Middle frontal gyrus (tissue), 1 donor: ENCODE data around the gene ZP1.
A peak's percentile ranks its signal among the peaks of the same experiment; 100 is the strongest.
"Not testable (repeated sequence)": the region's sequence is repeated elsewhere in the genome, so short reads cannot be mapped to it uniquely, and the experiment has no call there.

ENCODE experiments used
- DNase-seq: peaks from one replicate; pipeline ENCODE4 v3.0.0-alpha.2; 2015; ENCODE audit warnings: low spot score; ENCODE audit errors: extremely low spot score

ZP1 gene

DNA sequence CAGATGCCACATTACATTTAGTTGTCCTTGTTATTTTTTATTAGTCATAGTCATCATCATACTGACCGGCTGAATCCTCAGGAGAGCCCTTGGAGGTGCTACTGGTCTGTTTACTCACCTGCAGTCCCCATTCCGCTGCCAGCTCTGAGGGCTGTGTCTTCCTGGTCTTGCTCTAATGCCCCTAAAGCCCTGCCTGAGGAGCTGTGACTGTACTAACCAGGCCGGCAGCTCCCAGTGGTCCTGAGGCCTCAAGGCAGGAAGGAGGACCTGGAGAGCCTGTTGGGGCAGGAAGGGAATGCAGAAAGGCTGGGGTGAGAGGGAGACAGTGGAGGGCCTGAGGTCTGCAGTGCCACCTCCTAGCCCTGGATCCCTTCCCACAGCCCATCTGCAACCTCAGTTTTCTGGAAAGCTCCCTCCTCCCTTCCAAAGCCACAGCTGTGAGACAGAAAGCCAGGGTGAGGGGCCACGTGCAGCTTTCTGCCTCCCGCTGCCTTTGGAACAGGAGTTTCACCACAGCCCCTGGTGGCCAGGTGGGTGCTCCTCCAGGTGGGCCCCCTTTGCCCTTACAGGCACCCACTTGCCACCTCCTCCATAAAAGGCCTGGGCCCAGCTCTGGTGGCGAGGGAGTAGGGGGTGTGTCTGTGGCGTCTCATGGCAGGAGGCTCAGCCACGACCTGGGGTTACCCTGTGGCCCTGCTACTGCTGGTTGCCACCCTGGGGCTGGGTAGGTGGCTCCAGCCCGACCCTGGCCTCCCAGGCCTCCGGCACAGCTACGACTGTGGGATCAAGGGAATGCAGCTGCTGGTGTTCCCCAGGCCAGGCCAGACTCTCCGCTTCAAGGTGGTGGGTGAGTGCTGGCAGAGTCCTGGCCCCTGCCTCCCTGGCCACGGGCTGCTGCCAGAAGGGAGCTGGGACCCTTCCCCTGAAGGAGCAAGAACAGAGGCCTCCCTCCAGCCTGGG lies at the start of gene ZP1:
TSS of gene ZP1 (plus strand) at position 632 of the 960 bp plus-strand sequence. CDS start at position 652, 20 bp downstream.
- no peak for DNase-seq

GRCh38 chr11:60818057-60818456 lies 49.3 kb upstream of the ZP1 start:
- DNase-seq: no peak

DNA sequence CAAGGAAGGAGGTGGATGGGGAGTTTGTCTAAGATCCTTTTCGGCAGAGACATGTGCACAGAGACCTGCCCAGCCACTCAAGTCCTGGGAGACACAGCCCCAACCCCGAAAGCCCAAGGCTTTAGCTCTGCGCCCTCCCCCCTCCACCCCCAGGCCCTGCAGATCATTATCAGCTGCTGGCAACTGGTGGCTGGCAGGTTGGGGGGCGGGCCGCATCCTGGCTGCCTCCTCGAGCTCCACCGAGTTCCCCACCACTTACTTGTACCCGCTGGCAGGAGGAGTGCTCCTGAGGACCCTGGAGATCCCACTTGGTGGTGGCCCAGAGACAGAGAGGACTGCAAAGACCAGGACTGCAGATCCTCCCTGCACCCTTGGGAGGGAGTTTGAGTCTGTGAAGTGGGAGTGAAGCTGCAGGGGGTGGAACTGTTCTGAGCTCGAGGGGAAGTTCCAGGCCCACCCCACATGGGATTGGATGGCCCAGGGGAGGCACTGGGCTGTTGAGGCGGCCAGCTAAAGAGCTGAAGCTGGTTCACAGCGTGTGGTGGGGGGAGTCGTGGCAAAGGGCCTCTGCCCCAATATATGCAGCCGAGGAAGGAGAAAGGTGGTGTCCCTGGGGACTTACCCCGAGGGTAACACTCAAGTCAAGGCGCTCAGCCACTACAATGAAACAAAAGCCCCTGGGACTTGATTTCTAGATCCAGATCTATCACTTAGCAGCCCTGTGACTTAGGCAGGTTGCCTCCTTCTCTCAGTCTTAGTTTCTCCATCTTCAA lies 45.3 kb upstream of the ZP1 start:
- no peak for DNase-seq

DNA sequence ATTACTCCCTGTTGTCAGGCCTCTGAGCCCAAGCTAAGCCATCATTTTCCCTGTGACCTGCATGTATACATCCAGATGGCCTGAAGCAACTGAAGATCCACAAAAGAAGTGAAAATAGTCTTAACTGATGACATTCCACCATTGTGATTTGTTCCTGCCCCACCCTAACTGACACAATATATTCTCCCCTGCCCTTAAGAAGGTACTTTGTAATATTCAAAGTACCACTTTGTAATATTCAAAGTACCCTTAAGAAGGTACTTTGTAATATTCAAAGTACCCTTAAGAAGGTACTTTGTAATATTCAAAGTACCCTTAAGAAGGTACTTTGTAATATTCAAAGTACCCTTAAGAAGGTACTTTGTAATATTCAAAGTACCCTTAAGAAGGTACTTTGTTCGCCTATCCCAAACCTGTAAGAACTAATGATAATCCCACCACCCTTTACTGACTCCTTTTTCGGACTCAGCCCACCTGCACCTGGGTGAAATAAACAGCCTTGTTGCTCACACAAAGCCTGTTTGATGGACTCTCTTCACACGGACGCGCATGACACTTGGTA lies 43.5 kb upstream of the ZP1 start:
- not testable (repeated sequence) for DNase-seq

- DNase-seq: no peak
Measured at GRCh38 chr11:60825118-60825517, 42.2 kb upstream of the ZP1 start.

- no peak for DNase-seq
Measured at GRCh38 chr11:60825790-60826189, 41.6 kb upstream of the ZP1 start.

GRCh38 chr11:60830478-60831142 lies 36.7 kb upstream of the ZP1 start:
- peak; percentile 7 for DNase-seq

GRCh38 chr11:60831143-60831500 lies 36.2 kb upstream of the ZP1 start:
- DNase-seq: peak; percentile 84

GRCh38 chr11:60831501-60832079 lies 35.8 kb upstream of the ZP1 start:
- no peak for DNase-seq

- no peak for DNase-seq
Measured at GRCh38 chr11:60834742-60835533, 32.4 kb upstream of the ZP1 start.

GRCh38 chr11:60835534-60835846 lies 31.9 kb upstream of the ZP1 start:
- no peak for DNase-seq

DNA sequence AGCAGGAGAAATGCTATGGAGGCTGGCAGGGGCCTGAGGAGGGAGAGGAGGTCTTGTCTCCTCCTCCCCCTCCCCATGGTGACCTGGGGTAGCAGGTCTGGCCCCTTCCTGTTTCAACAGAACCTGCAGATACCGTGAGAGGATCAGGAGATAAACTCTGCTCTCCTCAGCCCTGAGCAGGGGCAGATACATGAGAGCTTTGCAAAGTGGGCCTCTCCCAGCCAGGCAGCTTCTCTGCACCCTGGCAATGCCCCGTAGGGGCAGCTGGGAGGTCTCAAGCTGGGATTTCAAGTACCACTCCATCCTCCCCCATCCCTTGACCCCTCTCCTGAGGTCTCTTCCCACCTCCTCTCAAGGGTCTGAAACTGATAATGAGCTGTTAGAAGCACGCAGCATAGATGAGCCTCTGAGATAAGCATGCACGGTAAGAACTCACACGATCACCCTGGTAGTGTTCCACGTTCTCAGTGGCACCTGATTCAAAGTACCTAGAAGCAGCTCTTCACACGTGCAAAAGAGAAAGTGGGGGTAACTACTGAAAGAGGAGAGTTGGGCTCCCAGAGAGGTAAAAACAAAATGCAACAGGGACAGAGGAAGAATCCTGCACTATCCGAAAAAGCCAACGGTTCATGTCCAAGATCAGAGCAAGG lies 30.4 kb upstream of the ZP1 start:
- DNase-seq: no peak

DNA sequence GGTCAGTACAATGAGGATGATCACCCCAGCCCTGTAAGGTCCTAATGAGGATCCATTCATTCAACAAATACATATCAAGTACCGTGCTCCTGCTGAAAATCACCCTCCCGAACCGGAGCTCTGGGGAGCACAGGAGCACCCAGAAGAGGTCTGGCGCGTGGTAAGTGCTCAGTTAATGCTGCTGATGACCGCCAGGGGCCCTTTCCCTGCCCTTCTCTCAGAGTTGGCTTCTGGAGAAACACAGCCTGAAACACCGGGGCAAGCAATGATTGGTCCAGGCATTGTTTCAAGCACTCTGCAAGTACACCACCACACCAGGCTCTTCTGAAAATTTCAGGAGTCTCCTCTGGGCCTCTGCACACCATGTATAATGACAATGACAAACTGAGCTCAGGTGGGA lies 29.2 kb upstream of the ZP1 start:
- DNase-seq: no peak

DNA sequence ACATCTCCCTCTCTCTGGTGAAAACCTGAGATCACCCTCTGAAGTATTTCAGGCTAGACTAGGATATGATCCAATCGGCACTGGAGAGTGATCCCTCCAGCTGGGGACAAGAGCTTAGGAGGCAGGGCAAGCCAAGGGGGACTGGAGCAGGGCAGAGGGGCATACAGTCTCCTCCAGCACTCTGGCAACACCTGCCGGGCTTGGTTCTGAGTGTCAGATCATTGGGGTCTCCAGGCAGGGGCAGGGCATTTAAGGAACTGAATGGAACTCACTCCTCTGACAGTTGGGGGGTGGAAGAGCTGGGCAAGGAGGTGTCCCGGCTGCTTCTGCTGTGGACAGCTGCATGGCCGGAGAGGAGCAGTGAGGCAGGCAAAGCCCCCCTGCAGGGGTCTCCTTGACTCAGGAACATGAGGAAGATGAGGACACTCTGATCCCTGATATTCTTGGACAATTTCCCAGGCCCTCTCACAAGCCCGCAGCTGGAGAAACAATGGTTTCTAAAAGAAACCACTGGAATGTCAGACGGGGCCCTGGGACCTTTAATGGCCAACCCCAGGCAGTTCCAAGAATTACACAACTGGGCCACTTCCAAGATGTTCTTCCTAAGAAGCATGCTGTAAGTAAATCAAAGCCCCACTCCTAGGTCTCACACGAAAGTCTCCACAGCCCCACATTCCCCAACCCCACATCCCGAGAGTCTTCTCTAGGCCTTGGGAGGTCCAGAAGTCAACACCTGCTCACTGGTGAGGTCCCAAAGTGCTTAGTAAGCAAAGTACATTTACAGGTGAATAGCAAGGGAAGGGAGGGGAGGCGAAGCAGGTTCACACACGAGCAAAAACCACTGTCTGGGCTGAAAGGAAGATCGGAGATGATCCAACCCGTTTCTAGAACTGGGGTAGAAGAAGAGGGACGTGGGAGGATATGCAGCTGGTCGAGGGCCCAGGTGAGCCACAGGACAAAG lies 26.6 kb upstream of the ZP1 start:
- no peak for DNase-seq

- DNase-seq: peak; percentile 91
Measured at GRCh38 chr11:60841797-60842667, 25.3 kb upstream of the ZP1 start, which contains the start of gene CCDC86. TSS of gene CCDC86 (plus strand) at chr11:60842113. CDS start at chr11:60842125, 12 bp downstream.

DNA sequence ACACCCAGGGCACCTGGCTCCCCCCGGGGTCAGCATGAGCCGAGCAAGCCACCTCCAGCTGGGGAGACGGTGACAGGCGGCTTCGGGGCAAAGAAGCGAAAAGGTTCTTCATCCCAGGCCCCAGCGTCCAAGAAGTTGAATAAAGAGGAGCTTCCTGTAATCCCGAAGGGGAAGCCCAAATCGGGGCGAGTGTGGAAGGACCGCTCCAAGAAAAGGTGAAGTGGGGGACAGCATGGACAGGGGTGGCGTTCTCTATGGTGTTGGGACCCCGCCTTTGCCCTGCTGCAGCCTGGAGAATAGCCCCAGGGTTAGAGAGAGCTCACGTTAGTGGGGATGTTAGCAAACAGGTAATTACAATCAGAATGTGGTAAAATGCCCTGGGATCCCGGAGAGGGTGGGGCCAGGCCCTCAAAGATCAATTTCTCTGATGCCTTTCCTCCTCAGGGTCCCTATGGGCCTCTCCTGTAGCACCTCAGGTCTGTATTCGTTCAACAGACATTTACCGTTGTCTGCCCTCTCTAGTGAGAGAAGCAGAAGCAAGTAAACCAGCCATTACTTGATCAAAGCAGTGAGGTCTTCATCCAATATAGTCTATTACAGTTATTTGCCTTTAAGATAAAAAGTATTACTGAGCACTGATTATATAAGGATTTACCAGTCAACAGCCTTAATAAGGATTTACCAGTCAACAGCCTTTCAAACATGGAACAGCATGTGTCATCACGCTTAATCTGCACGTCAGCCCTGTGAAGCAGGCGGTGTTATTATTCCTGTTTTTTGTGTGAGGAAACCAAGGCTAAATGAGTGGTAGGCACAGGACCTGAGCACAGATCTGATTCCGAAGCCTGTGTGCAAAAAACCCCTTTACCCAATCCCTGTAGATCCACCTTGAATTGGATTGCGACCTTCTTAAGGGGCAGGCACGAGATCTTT lies 24.4 kb upstream of the ZP1 start:
- no peak for DNase-seq
